HG03432 (cell line): Measurements from ENCODE around the gene SYNPR.
"Not testable (repeated sequence)": the region's sequence is repeated elsewhere in the genome, so short reads cannot be mapped to it uniquely, and the experiment has no call there.

ENCODE experiments used
- ATAC-seq: cut with Tn5 transposase; IDR thresholded peaks from one replicate; pipeline ENCODE4 v1.9.1; 2021; ENCODE audit warnings: mild to moderate bottlenecking, moderate library complexity; ENCODE audit not compliant: unreplicated experiment

SYNPR gene

DNA sequence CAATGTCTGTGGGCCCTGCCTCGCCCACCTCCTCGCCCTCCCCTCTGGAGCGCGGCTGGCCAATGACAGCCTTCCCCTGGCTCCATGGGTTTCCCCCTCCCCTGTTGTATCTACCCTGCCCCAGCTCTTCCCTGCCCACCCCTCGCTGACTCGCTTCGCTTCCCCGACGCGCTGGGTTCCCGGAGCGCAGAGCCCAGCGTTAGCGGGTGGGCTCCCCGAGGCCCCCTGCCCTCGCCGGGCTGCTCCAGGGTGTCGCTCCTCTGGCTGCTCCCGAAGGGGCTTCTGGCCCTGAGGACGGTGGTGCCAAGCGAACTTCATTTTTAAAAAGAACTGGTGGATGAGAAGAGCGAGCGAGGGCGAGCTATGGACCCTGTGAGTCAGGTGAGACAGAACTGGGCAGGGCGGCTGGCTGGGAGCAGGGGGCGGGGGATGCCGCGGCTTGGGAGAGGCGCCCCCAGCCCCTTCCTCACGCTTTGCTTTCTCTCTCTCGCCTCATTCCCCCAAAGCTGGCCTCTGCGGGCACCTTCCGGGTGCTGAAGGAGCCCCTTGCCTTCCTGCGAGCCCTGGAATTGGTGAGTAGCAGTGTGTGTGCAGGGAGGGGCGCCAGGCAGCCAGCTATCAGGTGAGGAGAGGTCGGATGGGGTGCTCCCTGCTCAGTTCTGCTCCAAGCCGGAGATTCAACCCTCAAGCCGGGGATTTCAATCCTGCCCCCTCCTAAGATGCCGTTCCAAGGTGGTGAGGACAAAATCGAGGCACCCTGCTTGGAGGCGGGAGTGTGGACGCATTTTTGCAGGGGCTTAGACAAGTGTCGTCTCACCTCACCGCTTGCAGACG is at the start of gene SYNPR:
TSS of gene SYNPR (plus strand) at position 138 of the 834 bp plus-strand sequence.
- ATAC-seq, result no peak

DNA sequence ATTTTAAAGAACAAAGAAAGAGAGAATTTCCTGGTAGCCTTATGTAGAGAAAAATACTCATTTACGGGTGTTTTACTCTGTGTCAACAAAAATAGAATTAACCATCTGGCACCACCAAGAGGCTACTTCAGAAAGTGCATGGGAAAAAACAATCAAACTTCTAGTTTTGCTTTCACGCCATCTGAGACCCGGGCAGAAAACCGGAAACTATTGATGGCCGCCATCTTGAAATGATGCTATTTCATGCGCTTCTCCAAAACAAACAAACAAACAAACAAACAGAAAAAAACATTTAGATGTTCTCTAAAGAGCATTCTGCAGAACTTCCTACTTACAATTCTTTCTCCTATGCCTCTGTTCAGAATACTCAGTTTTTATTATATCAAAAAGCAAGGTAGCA is 49.4 kb upstream of the SYNPR start:
- peak; percentile 83 for ATAC-seq

DNA sequence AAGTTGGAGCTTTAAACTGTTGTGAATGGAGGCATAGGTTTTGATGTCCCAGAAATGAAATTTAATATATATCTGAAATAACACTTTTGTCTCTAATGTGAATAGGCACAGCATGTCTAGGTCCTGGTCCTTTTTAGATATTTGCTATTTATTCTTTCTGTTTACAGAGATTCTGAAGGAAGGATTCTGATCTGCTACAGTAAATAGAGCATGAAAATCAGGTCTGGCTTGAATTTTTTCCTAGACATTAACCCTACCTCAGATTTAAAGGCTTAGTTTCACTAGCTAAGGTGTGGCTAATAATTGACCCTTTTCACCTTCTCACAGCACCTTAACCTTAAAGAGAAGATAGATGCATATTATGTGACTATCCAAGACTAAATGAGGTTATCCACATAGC is 48.0 kb upstream of the SYNPR start:
- no peak for ATAC-seq

DNA sequence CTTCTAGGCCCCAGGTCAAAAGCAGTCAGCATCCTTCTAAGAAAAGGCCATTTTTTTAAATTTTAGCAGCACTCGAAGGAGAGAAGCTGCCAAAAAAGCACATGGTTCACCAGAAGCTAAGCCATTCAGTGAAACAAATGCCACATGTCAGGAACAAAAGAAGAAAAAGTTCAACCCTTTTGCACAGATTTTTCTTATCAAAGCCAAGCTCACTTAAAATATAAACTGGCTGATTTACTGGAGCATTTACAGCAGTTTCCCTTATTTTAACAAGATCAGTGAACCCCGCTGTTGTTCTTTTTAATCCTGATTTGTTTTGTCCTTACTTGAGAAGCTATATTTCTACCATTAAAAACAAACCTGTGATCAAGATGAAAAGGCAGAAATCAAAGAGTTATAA is 46.5 kb upstream of the SYNPR start:
- ATAC-seq, result no peak

DNA sequence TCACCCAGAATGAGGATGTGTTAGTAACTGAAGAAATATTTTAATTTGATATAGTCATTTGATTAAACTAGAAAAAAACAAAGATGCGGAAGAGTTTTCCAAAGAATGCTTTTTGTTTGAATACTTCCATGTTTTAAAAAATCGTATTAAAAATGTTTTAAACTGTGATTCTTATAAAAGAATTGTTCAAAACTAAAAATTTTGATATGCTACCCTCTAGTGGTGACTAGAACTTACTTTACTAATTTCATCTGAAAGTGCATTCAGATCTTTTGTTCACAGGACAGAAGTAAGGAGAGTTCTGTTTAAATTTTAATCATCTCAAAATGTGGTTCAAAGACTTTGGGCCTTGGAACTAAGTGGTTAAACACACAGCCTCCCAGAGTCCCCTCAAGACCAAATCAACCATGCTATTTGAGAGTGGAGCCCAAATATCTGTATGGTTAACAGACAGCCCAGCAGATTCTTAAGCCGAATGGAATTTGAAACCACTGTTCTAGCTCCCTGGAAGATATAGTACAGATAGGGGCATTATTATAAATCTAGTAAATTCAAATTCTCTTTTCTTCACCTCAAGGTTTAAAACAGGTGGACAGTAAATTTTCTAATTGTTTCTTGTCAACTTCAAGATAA is 45.2 kb upstream of the SYNPR start:
- ATAC-seq, result no peak

DNA sequence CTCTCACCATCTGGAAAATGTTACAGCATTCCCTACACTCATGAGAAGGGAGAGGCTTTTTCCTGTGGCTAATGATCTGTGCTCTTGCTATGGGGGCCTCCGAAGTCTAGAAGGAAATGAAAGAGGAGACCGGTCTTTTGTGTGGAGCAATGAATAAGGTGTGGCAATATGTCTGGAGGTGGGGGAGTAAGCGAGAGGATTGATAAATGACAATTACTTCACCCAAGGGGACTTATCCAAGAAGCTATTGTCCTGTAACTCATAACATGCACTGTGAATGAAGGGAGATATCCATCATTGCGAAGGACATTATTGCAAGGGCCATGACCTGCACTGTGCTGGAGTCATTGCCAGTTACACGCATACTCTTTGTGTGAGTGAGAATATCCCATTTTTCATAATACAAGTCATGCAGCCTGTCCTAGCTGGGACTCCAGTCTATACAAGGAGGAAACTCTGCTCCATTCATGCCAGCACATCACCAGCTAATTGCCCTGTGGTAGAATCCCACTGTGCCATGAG is 37.7 kb upstream of the SYNPR start:
- no peak for ATAC-seq

DNA sequence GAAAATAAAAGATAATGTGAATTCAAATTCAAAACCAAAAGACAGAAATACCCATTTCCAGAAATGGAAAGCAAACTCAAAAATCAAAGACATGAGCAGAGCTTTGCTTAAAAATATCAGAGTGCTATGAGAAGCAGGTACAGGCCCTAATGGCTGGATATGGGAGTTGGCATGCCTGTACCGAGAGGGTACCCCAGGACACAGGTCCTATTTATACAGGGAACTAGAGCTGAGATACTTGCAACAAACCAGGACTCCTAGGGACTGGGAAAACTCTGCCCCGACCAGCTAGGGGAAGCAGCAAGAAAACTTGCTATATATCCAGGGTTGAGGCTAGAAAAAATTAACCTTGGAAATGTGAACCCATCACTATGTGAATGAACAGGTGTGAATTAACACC is 36.0 kb upstream of the SYNPR start:
- no peak for ATAC-seq

DNA sequence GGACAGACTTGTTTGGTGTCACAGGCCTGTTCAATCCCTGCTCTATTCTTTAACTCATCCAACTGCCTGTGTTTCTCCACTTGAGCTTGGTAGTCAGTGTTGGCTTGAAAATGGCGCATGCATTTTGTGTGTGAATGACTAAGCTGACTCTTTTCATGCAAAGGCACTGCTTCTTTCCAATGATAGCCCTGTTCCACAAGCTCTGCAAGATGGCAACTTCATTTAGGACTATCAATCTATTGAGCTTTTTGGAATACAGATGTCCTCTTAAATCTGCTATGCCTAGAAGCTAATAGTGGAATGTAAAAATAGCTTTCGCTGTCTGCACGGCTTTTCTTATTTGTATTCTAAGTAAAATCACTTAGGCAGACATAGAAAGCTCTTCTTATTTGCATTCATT is 33.6 kb upstream of the SYNPR start:
- no peak for ATAC-seq

DNA sequence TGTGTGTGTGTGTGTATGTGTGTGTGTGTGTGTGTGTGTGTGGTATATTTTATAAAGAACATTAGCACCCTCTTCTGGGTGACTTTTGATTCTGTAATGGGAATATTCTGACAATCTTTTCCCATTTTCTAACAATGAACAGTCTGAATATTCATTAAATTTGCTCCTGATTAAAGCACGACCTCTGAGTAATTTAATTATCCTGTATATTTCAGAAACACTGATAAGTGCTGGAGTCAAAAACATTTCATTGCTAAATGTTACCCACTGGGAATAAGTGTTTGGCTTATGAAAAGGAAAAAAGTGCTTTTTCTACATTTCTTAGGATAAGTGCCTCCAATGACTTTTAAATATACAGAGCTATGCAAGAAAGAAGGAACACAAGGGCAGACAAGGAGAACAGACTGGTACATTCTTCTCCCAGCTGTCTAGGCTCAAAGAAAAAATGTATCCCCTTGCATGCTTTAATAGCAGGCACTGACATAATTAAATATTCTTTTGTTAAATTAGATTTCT is 32.3 kb upstream of the SYNPR start:
- ATAC-seq, result no peak

DNA sequence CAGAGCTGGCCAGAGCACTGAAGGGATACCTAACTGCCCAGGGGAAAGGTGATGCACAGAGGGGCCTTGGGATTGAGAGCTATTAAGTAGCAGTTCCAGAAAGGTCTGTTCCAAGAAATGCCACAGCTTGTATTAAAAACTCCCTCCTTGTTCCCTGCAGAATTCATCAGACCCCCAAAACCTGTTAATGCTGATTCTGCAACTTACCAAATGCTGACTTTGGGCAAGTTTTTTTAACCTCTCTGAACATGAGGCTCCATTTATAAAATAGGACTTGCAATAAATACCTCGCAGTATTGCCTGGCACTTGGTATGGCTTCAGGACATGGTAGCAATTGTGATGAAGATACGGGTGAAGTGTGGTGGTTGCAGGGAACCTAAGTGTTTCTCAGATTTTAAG is 30.1 kb upstream of the SYNPR start:
- ATAC-seq, result no peak

DNA sequence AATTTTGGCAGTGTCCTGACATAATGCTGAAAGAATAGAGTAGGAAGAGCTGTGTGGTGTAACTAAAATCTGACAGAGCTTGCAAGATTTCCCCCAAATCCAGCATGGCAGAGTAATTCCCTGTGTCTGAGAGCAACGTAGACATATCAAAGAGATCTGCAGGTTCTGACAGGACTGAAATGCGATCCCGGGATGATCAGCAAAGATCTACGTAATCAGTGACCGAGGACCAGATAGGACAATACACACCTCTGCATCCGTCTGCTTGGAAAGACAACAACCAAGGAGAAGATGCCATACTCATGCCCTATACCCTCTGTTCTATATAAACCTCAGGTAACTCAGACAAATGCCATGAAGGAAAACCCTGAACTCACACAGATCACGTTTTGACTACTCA is 26.6 kb upstream of the SYNPR start:
- ATAC-seq, result no peak

DNA sequence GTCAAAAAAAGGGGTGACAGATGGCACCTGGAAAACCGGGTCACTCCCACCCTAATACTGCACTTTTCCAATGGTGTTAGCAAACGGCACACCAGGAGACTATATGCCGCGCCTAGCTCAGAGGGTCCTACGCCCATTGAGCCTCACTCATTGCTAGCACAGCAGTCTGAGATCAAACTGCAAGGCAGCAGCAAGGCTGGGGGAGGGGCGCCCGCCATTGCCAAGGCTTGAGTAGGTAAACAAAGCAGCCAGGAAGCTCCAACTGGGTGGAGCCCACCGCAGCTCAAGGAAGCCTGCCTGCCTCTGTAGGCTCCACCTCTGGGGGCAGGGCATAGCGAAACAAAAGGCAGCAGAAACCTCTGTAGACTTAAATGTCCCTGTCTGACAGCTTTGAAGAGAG is 22.3 kb upstream of the SYNPR start:
- ATAC-seq, result not testable (repeated sequence)

DNA sequence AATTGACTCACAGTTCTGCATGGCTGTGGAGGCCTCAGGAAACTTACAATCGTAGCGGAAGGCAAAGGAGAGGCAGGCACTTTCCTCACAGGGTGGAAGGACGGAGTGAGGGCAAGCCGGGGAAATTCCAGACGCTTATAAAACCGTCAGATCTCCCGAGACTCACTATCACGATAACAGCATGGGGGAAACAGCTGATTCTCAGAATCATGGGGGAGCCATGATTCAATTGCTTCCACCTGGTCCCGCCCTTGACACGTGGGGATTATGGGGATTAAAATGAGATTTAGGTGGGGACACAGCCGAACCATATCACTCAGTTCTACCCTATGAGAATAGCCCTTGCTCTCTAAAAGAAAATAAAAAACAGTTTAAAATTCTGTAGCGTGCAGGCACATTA is 13.4 kb upstream of the SYNPR start:
- ATAC-seq, result no peak

DNA sequence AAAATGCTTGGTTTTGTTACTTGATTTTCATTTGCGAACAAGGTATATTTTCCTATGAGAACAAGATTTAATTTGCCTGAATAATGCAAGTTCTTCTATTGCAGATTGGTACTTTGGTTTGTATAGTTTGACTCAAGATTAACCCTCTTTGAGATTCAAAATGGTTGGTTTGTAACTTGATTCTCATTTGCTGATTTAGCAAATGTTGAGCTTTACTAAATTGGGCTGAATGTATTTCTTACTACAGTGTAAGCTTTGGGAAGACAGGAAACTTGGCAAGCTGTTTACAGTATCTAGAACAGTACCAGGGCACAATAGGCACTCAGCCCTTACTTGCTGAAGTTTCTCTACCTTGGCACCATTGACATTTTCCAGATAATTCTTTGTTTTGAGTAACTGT is 3.7 kb upstream of the SYNPR start:
- ATAC-seq, result no peak

DNA sequence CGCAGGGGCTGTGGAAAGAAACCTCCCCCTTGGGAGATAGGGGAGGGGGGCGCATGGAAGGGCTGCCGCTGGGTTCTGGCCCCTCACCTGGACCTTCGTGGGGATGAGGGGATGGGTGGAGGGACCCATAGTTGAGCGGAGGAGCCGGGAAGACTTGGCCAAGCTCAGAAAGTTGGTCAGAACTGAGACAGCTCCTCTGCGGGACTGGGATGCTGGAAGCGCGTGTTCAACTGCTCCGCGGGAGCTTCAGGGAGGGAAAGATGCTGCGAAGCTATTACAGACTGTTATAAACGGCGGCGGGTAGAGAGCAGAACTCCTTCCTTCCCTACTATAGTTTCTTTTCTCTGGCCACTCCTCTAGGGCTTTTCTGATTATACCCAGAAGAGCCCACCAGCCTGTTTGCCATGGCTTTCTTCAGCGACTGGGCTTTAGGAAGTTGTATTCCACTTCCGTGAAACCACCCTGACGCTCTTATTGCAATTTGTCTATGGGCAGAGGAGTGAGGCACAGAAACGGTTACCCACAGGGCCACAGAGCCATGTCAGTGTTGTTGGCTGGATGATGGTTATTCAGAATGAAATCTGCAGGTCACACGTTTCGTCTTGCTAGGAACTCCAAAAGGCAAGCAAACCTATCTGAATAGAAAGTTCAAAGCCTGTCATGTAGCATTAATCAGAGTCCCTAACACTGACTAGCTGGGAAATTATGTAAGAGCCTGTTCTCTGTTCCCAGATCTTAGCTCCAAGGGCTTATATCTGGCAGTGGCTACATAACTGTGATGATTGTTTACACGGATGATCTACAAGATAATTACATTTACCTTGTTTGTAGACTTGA is 1.1 kb downstream of the SYNPR start:
- no peak for ATAC-seq

DNA sequence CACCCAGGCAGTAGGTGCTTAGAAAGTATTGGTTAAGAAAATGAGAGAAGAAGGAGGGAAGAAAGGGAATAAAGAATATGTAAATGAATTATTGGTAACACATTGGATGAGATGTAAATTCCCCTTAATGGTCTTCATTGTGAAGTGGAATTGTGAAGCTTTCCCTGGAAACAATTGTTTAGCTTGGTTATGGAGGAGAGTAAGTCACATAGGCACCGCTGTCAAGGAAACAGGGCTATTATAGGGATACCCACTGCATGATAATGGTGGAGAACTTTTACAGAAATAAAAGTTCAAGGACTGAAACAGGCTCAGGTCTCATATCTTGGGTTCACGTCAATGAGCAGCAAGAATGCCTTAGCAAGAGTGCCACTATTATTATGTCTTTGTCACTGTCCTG is 9.5 kb downstream of the SYNPR start:
- no peak for ATAC-seq

DNA sequence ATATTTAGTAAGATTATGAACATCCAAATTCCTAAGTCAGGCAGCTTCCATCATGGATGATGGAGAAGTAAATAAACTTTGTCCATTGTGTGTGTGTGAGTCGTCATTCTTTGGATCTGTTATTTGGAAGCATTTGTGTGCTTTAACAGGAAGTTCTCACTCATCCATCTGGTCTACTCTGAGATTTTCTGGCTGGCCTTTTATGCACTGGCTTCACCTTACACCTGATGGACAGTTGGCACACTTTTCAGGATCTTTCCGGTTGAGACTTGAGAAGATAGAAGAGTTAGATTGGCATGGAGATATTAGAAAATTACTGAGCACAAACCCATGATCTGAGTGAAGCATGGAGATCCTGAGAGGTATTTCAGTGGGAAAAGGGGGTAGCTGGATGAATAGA is 12.6 kb downstream of the SYNPR start:
- ATAC-seq, result no peak

DNA sequence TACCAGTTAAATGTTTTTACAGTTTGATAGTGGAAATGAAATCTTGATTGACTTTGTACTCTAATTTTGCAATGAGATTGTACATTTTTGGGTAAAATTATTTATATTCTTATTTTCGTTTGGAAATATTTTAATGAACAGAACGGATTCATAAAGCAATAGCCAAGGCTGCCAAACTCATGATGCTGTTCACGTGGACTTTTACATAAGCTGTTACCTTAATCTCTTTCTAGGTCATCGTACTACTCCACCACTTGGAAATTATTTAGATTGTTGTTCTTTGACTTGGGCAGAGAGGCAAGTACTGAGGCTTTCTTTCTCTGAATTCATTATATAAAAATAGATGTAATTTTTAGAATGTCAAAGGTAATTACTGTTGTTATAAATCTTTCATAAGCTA is 16.2 kb downstream of the SYNPR start:
- ATAC-seq, result no peak

DNA sequence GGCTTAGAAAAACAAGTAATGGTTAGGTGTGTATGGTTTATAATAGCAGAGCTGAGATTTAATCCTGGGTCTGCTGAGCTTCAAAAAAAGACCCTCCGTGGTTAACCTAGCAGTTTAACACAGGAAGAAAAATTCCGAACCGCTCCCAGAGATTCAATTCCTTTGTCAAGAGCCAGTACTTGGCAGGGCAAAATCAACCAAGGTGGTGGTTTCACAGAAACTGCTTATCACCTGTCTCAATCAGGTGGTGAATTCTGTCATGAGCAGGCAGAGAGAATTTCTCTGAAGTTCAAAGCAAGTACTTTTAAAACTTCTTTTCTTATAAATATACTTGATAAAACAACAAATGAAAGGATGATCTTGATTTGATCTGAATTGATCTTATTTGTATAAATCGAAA is 17.2 kb downstream of the SYNPR start:
- no peak for ATAC-seq

DNA sequence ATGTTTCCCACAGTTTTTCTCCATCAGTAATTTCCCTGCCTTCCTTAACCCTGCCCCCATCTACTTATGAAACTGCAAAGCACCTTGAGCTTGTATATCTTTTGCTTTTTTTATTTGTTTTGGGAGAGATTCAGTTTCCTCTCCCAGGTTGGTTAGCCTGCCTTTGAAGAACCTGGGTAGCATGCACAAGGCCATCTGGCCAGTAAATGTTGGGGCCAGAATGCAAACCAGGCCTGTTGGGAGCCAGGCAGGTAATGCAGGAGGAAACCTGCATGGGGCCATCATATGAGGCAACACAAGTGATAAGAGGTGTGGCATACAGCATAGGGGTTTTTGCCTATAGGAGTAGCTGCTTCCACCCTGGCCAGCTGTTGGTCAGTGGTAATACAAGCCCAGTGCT is 17.7 kb downstream of the SYNPR start:
- no peak for ATAC-seq

DNA sequence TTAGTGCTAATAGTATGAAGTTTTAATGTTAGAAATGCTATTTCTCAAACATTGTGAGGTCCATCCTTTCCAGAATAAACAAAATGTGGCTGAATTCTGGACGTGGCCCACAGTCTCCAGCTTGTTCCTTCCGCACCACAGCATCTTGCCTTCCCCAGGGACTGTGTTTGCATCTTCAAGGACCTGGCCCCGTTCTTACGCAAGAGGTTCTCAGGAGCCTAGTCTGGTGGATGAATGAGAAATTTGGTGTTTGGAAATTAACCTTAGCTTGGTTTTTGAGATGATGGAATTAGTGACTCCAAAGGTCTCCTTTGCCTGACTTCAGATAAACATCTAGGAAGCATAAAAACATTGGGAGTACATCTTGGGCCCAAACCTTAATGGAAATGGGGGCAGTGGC is 18.1 kb downstream of the SYNPR start:
- no peak for ATAC-seq
